SK-N-MC (cell line): ENCODE results near the gene DUSP9.

Source experiments
- DNase-seq: peaks from one replicate; pipeline ENCODE4 v3.0.0-alpha.2; 2011; ENCODE audit warnings: low read depth, low spot score
- H3K27ac ChIP-seq: fragments of 200-600 bp; sonication (generic); 2 replicates; pipeline ENCODE4 v1.5.1; 2016; ENCODE audit warnings: mixed run types
- H3K36me3 ChIP-seq: fragments of 200-600 bp; sonication (generic); 2 replicates; pipeline ENCODE4 v1.6.1; 2017; ENCODE audit warnings: antibody characterized with exemption, low read length, mixed read lengths; ENCODE audit not compliant: insufficient read depth
- H3K4me3 ChIP-seq: fragments of 200-600 bp; sonication (generic); 2 replicates; pipeline ENCODE4 v1.5.1; 2016
- H3K9ac ChIP-seq: fragments of 200-600 bp; sonication (generic); 2 replicates; pipeline ENCODE4 v1.8.0; 2017; ENCODE audit warnings: mixed run types, mixed read lengths; ENCODE audit not compliant: insufficient read length
- H3K9me3 ChIP-seq: fragments of 200-600 bp; sonication (generic); 2 replicates; pipeline ENCODE4 v1.6.1; 2017; ENCODE audit warnings: low read depth, mild to moderate bottlenecking, antibody characterized with exemption, low read length, moderate library complexity, mixed read lengths
- EZH2 ChIP-seq: fragments of 200-600 bp; sonication (generic); IDR thresholded peaks from one replicate; pipeline ENCODE4 v1.6.1; 2017; ENCODE audit warnings: antibody characterized with exemption
- FOXP2 ChIP-seq: optimal IDR thresholded peaks from 2 replicates; pipeline ENCODE3; 2011; ENCODE audit warnings: mild to moderate bottlenecking, moderate library complexity; ENCODE audit not compliant: insufficient read depth; ENCODE audit errors: extremely low read length, control extremely low read depth
- POLR2AphosphoS5 ChIP-seq: IDR thresholded peaks from 2 replicates; pipeline ENCODE4 v1.6.1; 2012; ENCODE audit warnings: mild to moderate bottlenecking, low read depth, low read length, borderline replicate concordance

Gene DUSP9

DNA sequence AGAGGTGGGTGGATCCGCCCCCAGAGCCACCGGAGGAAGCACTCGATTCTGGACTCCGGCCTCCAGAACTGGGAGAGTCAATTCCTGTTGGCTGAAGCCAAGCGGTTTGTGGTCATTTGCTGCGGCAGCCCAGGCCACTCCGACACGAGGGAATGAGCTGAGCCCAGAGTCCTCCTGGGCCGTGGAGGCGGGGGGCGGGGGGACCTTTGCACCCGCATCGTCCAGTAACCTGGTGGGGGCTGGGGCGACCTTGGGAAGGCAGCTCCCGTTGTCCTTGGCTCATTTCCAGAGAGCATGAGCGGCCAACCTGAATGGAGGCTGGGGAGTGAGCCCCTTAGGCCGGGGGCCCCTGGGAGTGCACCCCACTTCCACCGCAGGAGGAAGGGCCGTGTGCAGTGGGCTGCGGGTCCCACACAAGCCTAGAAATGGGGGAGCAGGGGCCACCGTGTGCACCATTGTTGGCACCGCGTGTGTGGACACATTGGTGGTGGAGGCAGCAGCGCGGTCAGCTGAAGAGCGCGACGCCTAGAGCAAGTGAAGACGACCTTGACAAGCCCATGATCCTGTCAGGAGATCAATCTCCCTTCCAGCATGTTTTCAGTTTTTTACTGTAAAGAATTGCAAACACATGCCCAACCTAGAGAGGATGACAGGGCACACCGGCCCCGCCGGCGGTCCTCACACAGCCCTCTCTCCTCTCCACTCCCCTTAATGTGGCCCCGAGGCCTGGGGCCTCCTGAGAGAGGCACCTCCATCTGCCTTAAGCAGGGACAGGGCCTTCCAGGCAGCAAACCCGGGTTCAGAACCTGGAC, 19.9 kb upstream of the DUSP9 start:
- Histone ChIP-seq H3K27ac (no peak overlapping the region), H3K36me3 (no peaks in the 10 kb centered on the region), H3K9me3 (no peaks in the 10 kb centered on the region), H3K9ac (no peak overlapping the region), H3K4me3 (no peak overlapping the region)
- no peak for DNase-seq
- TF ChIP-seq POLR2AphosphoS5 (no peak), FOXP2 (no peak), EZH2 (no peak)

DNA sequence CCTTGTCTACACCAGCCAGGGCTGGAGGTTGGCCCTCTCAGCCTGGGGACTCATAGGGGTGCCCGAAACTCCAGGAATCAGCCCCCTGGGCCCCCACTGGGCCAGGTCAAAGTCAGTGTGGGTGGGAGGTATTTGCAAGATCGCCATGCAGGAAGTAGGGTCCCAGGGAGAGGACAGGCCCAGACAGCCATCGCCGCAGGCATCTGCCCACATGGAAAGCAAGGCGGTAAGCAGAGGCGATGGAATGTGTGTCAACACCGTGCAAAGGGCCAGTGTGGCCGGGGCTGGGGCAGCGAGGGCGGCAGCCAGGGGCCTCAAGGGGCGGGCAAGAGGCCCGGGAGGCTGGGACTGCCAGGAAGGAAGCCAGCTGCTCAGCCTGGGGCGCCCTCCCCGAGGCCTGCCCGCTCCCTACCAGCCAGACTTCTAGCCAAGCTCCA, 19.3 kb upstream of the DUSP9 start:
- TF ChIP-seq EZH2 (no peak), POLR2AphosphoS5 (no peak), FOXP2 (no peak)
- no peak for DNase-seq
- Histone ChIP-seq H3K27ac (no peak overlapping the region), H3K4me3 (no peak overlapping the region), H3K36me3 (no peaks in the 10 kb centered on the region), H3K9ac (no peak overlapping the region), H3K9me3 (no peaks in the 10 kb centered on the region)

DNA sequence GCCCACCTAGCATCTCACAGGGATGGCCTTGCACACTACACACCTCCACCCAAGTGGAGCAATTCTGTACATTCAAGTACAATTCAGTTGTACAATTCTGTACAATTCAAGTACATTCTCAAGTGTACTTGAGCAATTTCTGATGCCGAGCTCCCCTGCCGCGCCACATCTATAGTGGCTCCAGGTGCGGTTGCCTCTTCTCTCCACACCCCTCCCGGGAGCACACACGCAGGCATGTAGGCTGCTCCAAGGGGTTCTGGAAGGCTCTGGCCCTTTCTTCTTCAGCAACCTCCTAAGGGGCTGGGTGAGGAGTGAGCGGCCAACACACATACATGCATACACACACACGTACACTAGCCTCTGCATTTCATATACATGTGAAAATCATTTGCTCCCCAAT, 18.9 kb upstream of the DUSP9 start:
- Histone ChIP-seq H3K36me3 (no peaks in the 10 kb centered on the region), H3K9me3 (no peaks in the 10 kb centered on the region), H3K4me3 (no peak overlapping the region), H3K27ac (no peak overlapping the region), H3K9ac (no peak overlapping the region)
- DNase-seq = no peak
- TF ChIP-seq POLR2AphosphoS5 = no peak
- no peak for TF ChIP-seq FOXP2
- TF ChIP-seq EZH2 = no peak

DNA sequence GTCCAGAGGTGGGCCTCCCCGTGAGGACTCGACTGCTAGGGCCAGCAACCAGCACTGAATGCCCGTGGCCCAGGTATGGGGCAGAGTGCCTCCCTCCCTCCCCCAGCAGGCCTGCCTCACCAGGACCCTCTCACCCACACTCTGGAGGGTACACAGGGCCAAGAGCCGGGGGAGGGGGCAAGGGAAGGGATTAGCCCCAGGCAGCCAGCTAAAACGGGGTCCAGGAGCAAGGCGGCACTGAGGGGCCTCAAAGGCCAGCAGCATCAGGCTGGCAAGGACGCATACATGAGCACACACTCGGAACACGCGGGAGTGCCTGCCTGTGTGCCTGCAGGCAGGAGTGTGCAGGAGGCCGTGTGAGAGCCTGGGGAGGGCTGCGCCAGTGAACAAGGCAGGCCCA, 18.3 kb upstream of the DUSP9 start:
- no peak for TF ChIP-seq FOXP2
- TF ChIP-seq EZH2 = no peak
- no peak for TF ChIP-seq POLR2AphosphoS5
- no peaks in the 10 kb centered on the region for H3K36me3 ChIP-seq
- H3K9me3 ChIP-seq = no peaks in the 10 kb centered on the region
- H3K9ac ChIP-seq = no peak overlapping the region
- no peak overlapping the region for H3K27ac ChIP-seq
- no peak overlapping the region for H3K4me3 ChIP-seq
- no peak for DNase-seq

DNA sequence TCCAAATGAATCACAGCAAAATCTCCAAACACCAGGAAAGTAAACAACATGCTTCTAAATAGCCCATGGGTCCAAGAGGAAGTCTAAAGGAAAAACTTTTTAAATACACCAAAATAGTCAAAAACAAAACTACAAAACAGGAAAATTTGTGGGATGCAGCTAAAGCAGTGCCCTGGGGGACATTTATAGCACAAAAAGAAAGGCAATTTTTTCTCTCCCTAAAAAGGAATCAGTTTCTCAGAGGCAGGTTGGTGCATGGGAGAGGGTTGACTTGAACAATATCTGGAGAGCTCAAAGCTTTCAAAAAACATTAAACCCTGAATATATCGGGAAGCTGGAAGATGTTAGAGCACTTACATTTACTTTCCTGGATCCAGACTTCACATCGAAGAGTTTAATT, 15.7 kb upstream of the DUSP9 start:
- Histone ChIP-seq H3K4me3 (no peak overlapping the region), H3K36me3 (no peaks in the 10 kb centered on the region), H3K9ac (no peak overlapping the region), H3K9me3 (no peaks in the 10 kb centered on the region), H3K27ac (no peak overlapping the region)
- no peak for DNase-seq
- no peak for TF ChIP-seq FOXP2
- TF ChIP-seq POLR2AphosphoS5 = no peak
- TF ChIP-seq EZH2 = no peak

DNA sequence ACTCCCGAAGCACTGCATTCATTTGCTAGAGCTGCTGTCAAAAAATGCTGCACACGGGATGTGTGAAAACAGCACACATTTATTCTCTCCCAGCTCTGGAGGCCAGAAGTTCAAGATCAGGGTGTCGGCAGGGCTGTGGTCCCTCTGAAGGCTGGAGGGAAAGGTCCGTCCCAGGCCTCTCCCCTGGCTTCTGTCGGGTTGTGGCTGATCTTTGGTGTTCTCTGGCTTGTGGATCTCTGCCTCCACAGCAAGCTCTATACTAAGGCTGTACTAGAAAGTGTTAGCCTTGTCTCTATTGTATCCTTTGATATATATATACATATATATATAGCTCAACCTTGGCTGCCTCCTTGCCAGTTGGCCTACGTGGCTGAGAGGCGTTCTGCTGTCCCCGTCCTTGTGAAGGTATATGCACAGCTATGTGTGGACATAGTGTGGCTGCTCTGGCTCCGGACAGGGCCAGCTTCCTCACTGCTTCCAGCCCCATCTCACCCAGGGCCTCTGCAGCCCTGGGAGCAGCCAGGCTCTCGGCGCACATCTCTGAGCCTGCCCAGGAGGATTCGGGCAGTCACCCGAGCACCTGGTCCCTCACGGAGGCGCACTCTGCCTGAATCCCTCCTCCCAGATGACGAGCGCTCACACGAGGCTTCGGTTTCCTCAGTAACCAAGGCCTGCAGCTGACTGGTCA, 15.0 kb upstream of the DUSP9 start:
- TF ChIP-seq FOXP2 = no peak
- TF ChIP-seq POLR2AphosphoS5 = no peak
- TF ChIP-seq EZH2 = no peak
- H3K27ac ChIP-seq = no peak overlapping the region
- no peak overlapping the region for H3K4me3 ChIP-seq
- no peak for DNase-seq
- no peaks in the 10 kb centered on the region for H3K9me3 ChIP-seq
- H3K36me3 ChIP-seq = no peaks in the 10 kb centered on the region
- no peak overlapping the region for H3K9ac ChIP-seq

DNA sequence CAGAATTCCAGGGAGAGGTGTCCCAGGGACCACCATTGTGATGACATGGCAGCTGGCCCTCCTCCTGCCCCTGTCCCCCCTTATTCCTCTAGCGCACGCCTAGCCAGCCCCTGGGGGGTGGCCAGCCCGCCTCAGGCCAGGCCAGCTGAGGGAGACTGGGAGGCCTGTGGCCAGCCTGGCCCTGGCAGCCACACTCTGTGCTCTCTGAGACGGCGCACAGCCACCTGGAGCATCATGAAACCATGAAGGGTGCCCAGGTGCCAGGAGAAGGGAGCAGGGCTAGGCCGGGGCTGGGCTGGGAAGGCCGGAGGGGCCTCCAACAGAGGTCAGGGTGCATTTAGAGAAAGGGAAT, 14.4 kb upstream of the DUSP9 start:
- no peaks in the 10 kb centered on the region for H3K36me3 ChIP-seq
- H3K4me3 ChIP-seq = no peak overlapping the region
- H3K9ac ChIP-seq = no peak overlapping the region
- no peak overlapping the region for H3K27ac ChIP-seq
- TF ChIP-seq POLR2AphosphoS5 (no peak), EZH2 (no peak), FOXP2 (no peak)
- H3K9me3 ChIP-seq = no peaks in the 10 kb centered on the region
- DNase-seq = no peak

DNA sequence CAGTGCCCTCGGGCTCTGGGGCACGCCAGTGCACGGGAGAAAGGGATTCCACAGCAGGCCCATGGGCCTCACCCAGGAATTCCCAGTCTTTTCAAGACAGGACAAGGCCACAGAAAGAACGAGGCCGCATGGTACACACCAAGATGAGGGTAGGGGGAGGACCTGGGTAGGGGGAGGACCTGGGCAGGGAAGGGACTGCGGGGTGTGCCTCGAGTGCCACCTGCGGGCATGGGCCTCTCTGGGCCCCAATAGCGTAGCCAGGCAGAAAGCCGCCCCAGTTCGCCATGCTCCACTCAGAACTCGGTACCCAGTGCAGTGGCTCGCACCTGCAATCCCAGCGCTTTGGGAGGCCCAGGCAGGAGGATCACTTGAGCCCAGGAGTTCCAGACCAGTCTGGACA, 14.0 kb upstream of the DUSP9 start:
- no peaks in the 10 kb centered on the region for H3K9me3 ChIP-seq

DNA sequence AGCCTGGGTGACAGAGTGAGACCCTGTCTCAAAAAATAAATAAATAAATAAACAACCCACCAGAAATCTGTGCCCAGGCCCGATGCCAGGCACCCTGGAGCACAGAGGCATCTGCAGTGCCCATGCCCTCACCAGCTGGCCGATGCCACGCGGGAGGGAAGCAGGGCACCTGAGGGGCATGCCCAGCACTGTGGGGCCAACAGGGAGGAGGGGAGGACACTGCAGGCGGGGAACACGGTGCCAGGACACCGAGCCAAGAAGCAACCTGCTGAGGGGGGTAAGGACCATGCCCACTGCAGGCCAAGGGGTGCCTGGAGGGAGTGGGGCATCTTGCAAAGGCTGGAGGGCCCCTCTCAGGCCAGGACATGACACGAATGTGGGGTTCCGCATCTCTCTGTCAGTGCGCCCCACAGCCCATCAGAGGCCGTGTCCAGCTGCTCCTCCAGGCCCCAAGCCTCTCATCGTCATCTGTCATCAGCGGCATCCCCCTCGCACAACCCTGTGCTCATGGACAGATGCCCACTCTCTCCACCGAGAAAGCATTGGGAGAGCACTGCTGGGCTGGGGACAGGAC, 13.3 kb upstream of the DUSP9 start:
- Histone ChIP-seq H3K27ac (no peak overlapping the region), H3K36me3 (no peaks in the 10 kb centered on the region), H3K4me3 (no peak overlapping the region), H3K9me3 (no peaks in the 10 kb centered on the region), H3K9ac (no peak overlapping the region)
- no peak for DNase-seq
- TF ChIP-seq EZH2 (no peak), FOXP2 (no peak), POLR2AphosphoS5 (no peak)

More for the DNA sequence above, 14.0 kb upstream of the DUSP9 start:
- Histone ChIP-seq H3K9ac (no peak overlapping the region), H3K36me3 (no peaks in the 10 kb centered on the region), H3K4me3 (no peak overlapping the region), H3K27ac (no peak overlapping the region)
- DNase-seq = no peak
- TF ChIP-seq FOXP2 (no peak), POLR2AphosphoS5 (no peak), EZH2 (no peak)
